ENCODE measurements around the gene MAGEA10. TPM values are rescaled to one million over a fixed set of nuclear protein-coding genes. Genes with fewer than 3 reads are reported as not detected.

Gene MAGEA10
- total and polyA plus RNA-seq, 2 of the 8 experiments (the other 6 are each of a cell fraction or from before 2014, with no cell fraction given), result not detected

- H3K9me3 ChIP-seq (ENCODE audit: insufficient read depth in 2 of 2, low read depth in 1 of 2, low read length in 1 of 2), result no peaks in the 10 kb centered on the region
- no peak overlapping the region for H4K91ac ChIP-seq (replicated peaks; ENCODE audit: insufficient read length, low read length)
- no peaks in the 10 kb centered on the region for H3K4me1 ChIP-seq (replicated peaks in 1 of 4; ENCODE audit: control insufficient read depth in 3 of 4, insufficient read depth in 4 of 4, low read length in 3 of 4)
- DNase-seq (ENCODE audit: low read depth in 1 of 2, low spot score in 2 of 2), result no peak
- H3K79me2 ChIP-seq (ENCODE audit: control insufficient read depth in 1 of 2, insufficient read depth in 2 of 2, low read length in 2 of 2), result no peaks in the 10 kb centered on the region
- no peaks in the 10 kb centered on the region for H4K20me1 ChIP-seq (replicated peaks in 1 of 2; ENCODE audit: control insufficient read depth in 1 of 2, insufficient read depth in 2 of 2, low read length in 2 of 2)
- H2BK20ac ChIP-seq (ENCODE audit: low read length), result no peak overlapping the region
- no peak overlapping the region for H3K9ac ChIP-seq (replicated peaks in 1 of 4; ENCODE audit: extremely low read depth in 1 of 4, low read depth in 3 of 4, low read length in 3 of 4)
- no peaks in the 10 kb centered on the region for H3K27me3 ChIP-seq (replicated peaks in 1 of 4; ENCODE audit: control insufficient read depth in 3 of 4, extremely low read depth in 1 of 4, insufficient read depth in 3 of 4, low read length in 3 of 4)
- H3K4me2 ChIP-seq (ENCODE audit: insufficient read depth in 1 of 2, low read depth in 2 of 2, low read length in 2 of 2), result no peak overlapping the region
- no peaks in the 10 kb centered on the region for H3K23me2 ChIP-seq (ENCODE audit: low read depth, low read length)
- H2BK15ac ChIP-seq (ENCODE audit: low read length), result no peak overlapping the region
- no peak overlapping the region for H2BK120ac ChIP-seq (replicated peaks; ENCODE audit: low read depth, low read length)
- H3K79me1 ChIP-seq (ENCODE audit: low read depth, low read length), result no peaks in the 10 kb centered on the region
- no peak overlapping the region for H3K4ac ChIP-seq (replicated peaks; ENCODE audit: insufficient read length, low read depth, low read length)
- H2BK5ac ChIP-seq (ENCODE audit: low read depth, low read length), result no peak overlapping the region
- H2BK12ac ChIP-seq (ENCODE audit: low read depth, low read length), result no peak overlapping the region
- no peak overlapping the region for H3K23ac ChIP-seq (ENCODE audit: insufficient read length)
- H3K18ac ChIP-seq (ENCODE audit: extremely low read depth, low read length), result no peak overlapping the region
- no peak overlapping the region for H3K27ac ChIP-seq (ENCODE audit: low read depth, low read length)
- no peak overlapping the region for H3K4me3 ChIP-seq (ENCODE audit: extremely low read depth in 1 of 4, insufficient read depth in 2 of 4, low read depth in 3 of 4, low read length in 4 of 4)
- WGBS, 2 experiments (ENCODE audit: extremely low coverage in 1 of 2, insufficient coverage in 1 of 2, insufficient read length in 1 of 2, insufficient replicate concordance in 2 of 2, low coverage in 1 of 2, low lambda C conversion rate in 2 of 2, missing lambda C conversion rate in 1 of 2), result 96% methylated on average over 4 of the region's 4 CpGs; no CpG with 5 or more reads in 1 of the 2 experiments
- H3K14ac ChIP-seq (ENCODE audit: insufficient read length), result no peak overlapping the region
- H4K5ac ChIP-seq (ENCODE audit: insufficient read length, low read depth, low read length), result no peak overlapping the region
- no peaks in the 10 kb centered on the region for H3K36me3 ChIP-seq (ENCODE audit: control insufficient read depth in 2 of 4, insufficient read depth in 4 of 4, low read length in 3 of 4)
- no peak overlapping the region for H2AFZ ChIP-seq (ENCODE audit: low read length)
- no peak for FAIRE-seq
- ChIA-PET CTCF (ENCODE audit: partially characterized antibody) (no interaction called here), POLR2A (ENCODE audit: partially characterized antibody) (no interaction called here)
- H2AK5ac ChIP-seq (ENCODE audit: low read depth, low read length), result no peak overlapping the region
- H4K8ac ChIP-seq (ENCODE audit: extremely low read depth, insufficient read depth, low read length), result no peak overlapping the region
- H3K56ac ChIP-seq (replicated peaks; ENCODE audit: insufficient read length, low read depth, low read length), result no peak overlapping the region
- TF ChIP-seq CHD1 (IDR thresholded peaks at IDR 0.05; ENCODE audit: low read depth, low read length) (no peak), MAX (IDR thresholded peaks at IDR 0.05) (no peak), HDAC2 (IDR thresholded peaks at IDR 0.05; ENCODE audit: borderline replicate concordance in 1 of 2, low read depth in 2 of 2, low read length in 2 of 2) (no peak), TBP (IDR thresholded peaks at IDR 0.05; ENCODE audit: low read depth, low read length) (no peak), RBBP5 (IDR thresholded peaks at IDR 0.05; ENCODE audit: borderline replicate concordance, low read depth, low read length) (no peak), NRF1 (IDR thresholded peaks at IDR 0.05; ENCODE audit: low read depth, low read length) (no peak), E2F6 (IDR thresholded peaks at IDR 0.05) (no peak), TEAD4 (IDR thresholded peaks at IDR 0.05; ENCODE audit: low read depth, low read length) (no peak), KDM1A (IDR thresholded peaks at IDR 0.05; ENCODE audit: borderline replicate concordance, low read length) (no peak), BRCA1 (IDR thresholded peaks at IDR 0.05; ENCODE audit: low read depth, low read length) (no peak), CEBPB (IDR thresholded peaks at IDR 0.05; ENCODE audit: low read depth, low read length) (no peak), JUND (IDR thresholded peaks at IDR 0.05; ENCODE audit: low read length) (no peak)
- TF ChIP-seq, protein P1, sequence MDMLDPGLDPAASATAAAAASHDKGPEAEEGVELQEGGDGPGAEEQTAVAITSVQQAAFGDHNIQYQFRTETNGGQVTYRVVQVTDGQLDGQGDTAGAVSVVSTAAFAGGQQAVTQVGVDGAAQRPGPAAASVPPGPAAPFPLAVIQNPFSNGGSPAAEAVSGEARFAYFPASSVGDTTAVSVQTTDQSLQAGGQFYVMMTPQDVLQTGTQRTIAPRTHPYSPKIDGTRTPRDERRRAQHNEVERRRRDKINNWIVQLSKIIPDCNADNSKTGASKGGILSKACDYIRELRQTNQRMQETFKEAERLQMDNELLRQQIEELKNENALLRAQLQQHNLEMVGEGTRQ (IDR thresholded peaks at IDR 0.05; ENCODE audit: low read length), result no peak
Observed at GRCh38 chrX:152170621-152171020, 32.2 kb upstream of the MAGEA10 start.

Data from H1 (cell line).